Endothelial cell of umbilical vein (primary cell): Measurements from ENCODE around the gene ZNF670. TPM values are rescaled to one million over a fixed set of nuclear protein-coding genes. Genes with fewer than 3 reads are reported as not detected.

Experiments
- BruUV-seq: library from RNA; stranded (reverse); fragments of 400-500 nt; replicated peaks from 2 replicates; lab custom pipeline; 2021; lab: Mats Ljungman, UMichigan
- CTCF ChIA-PET: fragments of 300-600, 350-600 bp; sonication (Branson Sonifier 250); formaldehyde crosslinking; loops from one replicate; lab custom pipeline; 2021; ENCODE audit warnings: antibody characterized with exemption, inconsistent platforms; lab: Charles Lee
- POLR2A ChIA-PET: fragments of 300-600, 350-600 bp; sonication (Branson Sonifier 250); formaldehyde crosslinking; loops from one replicate; lab custom pipeline; 2021; ENCODE audit warnings: antibody characterized with exemption, inconsistent platforms; lab: Charles Lee
- DNase-seq: peaks from one replicate; pipeline ENCODE4 v3.0.0-alpha.2; 2011; ENCODE audit warnings: low read depth, low spot score
- FAIRE-seq: peaks from 2 replicates; lab custom pipeline; 2011; peaks lifted over from hg19 to GRCh38; lab: Jason Lieb, UNC
- H2AFZ ChIP-seq: 2 replicates; pipeline ENCODE4 v1.6.0; 2012; ENCODE audit warnings: low read depth, low read length, control low read depth, inconsistent platforms
- H3K27ac ChIP-seq: 2 replicates; pipeline ENCODE4 v1.5.1; 2011; ENCODE audit warnings: low read depth, mild to moderate bottlenecking, control low read depth, low read length, moderate library complexity; ENCODE audit not compliant: insufficient read depth
- H3K27me3 ChIP-seq, 2 experiments: 2 replicates each; pipeline versions ENCODE4 v1.6.0 to v1.6.1; 2011; ENCODE audit warnings: low read length in 2 of 2, mixed read lengths in 1 of 2; ENCODE audit not compliant: control insufficient read depth in 2 of 2, insufficient read depth in 2 of 2
- H3K36me3 ChIP-seq, 2 experiments: 2 replicates in 1 of 2; 3 replicates in 1 of 2; pipeline ENCODE4 v1.5.1; 2011; ENCODE audit warnings: low read length in 2 of 2, mild to moderate bottlenecking in 1 of 2, moderate library complexity in 1 of 2; ENCODE audit not compliant: control insufficient read depth in 2 of 2, insufficient read depth in 2 of 2; ENCODE audit errors: extremely low read depth in 1 of 2
- H3K4me1 ChIP-seq: 3 replicates; pipeline ENCODE4 v1.5.1; 2011; ENCODE audit warnings: mild to moderate bottlenecking, low read length; ENCODE audit not compliant: control insufficient read depth, insufficient read depth; ENCODE audit errors: extremely low read depth
- H3K4me2 ChIP-seq: 2 replicates; pipeline ENCODE4 v1.6.1; 2011; ENCODE audit warnings: low read length, control low read depth, mixed read lengths; ENCODE audit not compliant: insufficient read depth
- H3K4me3 ChIP-seq, 3 experiments: fragments of 200-600 bp in 1 of 3; sonication (generic), shearing (Covaris generic) in 1 of 3; replicated peaks in 1 of 3; 2 replicates each; pipeline ENCODE4 v1.5.1; 2011 to 2016; ENCODE audit warnings: control low read depth in 3 of 3, low read length in 3 of 3, mild to moderate bottlenecking in 2 of 3, inconsistent platforms in 1 of 3, low read depth in 1 of 3, moderate library complexity in 1 of 3; ENCODE audit not compliant: insufficient read depth in 1 of 3
- H3K79me2 ChIP-seq: 2 replicates; pipeline ENCODE4 v1.6.0; 2012; ENCODE audit warnings: low read length, inconsistent platforms; ENCODE audit not compliant: control insufficient read depth, insufficient read depth
- H3K9ac ChIP-seq: replicated peaks from 2 replicates; pipeline ENCODE3; 2011; ENCODE audit warnings: low read length, control low read depth; ENCODE audit not compliant: insufficient read depth; ENCODE audit errors: extremely low read depth
- H3K9me1 ChIP-seq: replicated peaks from 3 replicates; pipeline ENCODE4 v1.6.0; 2011; ENCODE audit warnings: mild to moderate bottlenecking, low read length; ENCODE audit not compliant: control insufficient read depth, insufficient read depth; ENCODE audit errors: extremely low read depth
- H3K9me3 ChIP-seq: replicated peaks from 2 replicates; pipeline ENCODE4 v1.5.1; 2012; ENCODE audit warnings: low read length, inconsistent platforms; ENCODE audit not compliant: control insufficient read depth, insufficient read depth
- H4K20me1 ChIP-seq: replicated peaks from 2 replicates; pipeline ENCODE3; 2011; ENCODE audit warnings: mild to moderate bottlenecking, low read length; ENCODE audit not compliant: control insufficient read depth, insufficient read depth; ENCODE audit errors: extremely low read depth
- EZH2 ChIP-seq: IDR thresholded peaks from 2 replicates; pipeline ENCODE4 v1.6.1; 2012; ENCODE audit warnings: borderline replicate concordance, low read depth, mild to moderate bottlenecking, moderate library complexity, low read length, inconsistent platforms; ENCODE audit not compliant: severe bottlenecking
- FOS ChIP-seq: IDR thresholded peaks from 2 replicates; pipeline ENCODE4 v1.6.1; 2011; ENCODE audit warnings: mild to moderate bottlenecking, low read length, moderate library complexity, borderline replicate concordance; ENCODE audit not compliant: insufficient read depth
- GATA2 ChIP-seq: IDR thresholded peaks from 2 replicates; pipeline ENCODE4 v1.7.0; 2011; ENCODE audit warnings: low read depth, mild to moderate bottlenecking, moderate library complexity, mixed read lengths, low read length; ENCODE audit not compliant: insufficient read length, insufficient read depth
- JUN ChIP-seq: IDR thresholded peaks from 2 replicates; pipeline ENCODE4 v1.6.1; 2011; ENCODE audit warnings: borderline replicate concordance, low read depth; ENCODE audit not compliant: insufficient read length, insufficient read depth
- MYC ChIP-seq: IDR thresholded peaks from one replicate; pipeline ENCODE4 v1.6.1; 2011; ENCODE audit warnings: mild to moderate bottlenecking, low read depth, low read length
- POLR2A ChIP-seq: IDR thresholded peaks from 2 replicates; pipeline ENCODE4 v1.6.1; 2012; ENCODE audit warnings: low read depth, mild to moderate bottlenecking, control low read depth, low read length
- POLR2AphosphoS5 ChIP-seq: IDR thresholded peaks from 2 replicates; pipeline ENCODE4 v1.6.1; 2012; ENCODE audit warnings: low read depth, mild to moderate bottlenecking, control low read depth, low read length, moderate library complexity; ENCODE audit not compliant: insufficient read depth
- dilution Hi-C: fragments of 300-500 bp; cut with MboI; formaldehyde crosslinking; loops from one replicate; pipeline ENCODE4 v1.15.0; 2019; ENCODE audit warnings: low sequenced_read_pairs; ENCODE audit not compliant: extremely low pct_ligation_motif_present
- intact Hi-C: fragments of 100-400 bp; cut with micrococcal nuclease; formaldehyde crosslinking; loops from one replicate; pipeline ENCODE4 v1.10.0; 2022
- polyA plus RNA-seq, 4 experiments: library from polyadenylated mRNA; depleted of rRNA in 3 of 4; stranded (reverse) in 3 of 4; unstranded in 1 of 4; fragments of >200 nt; gene quantifications; 2 replicates each; pipeline versions ENCODE4 v1.2.1 to v1.2.3, GENCODE V29; 2011 to 2012; ENCODE audit warnings: missing spikeins in 1 of 4
- total RNA-seq: library from RNA; stranded (reverse); gene quantifications from 2 replicates; pipeline ENCODE4 v1.2.3, GENCODE V29; 2021
- TF ChIP-seq, protein P1 (sequence below), 2 donors: IDR thresholded peaks; 1 replicate in 1 of 2; 2 replicates in 1 of 2; pipeline ENCODE4 v1.5.1; 2011; ENCODE audit warnings: low read length in 2 of 2, mild to moderate bottlenecking in 2 of 2, moderate library complexity in 2 of 2, control low read depth in 1 of 2, inconsistent platforms in 1 of 2, low read depth in 1 of 2; ENCODE audit not compliant: insufficient read depth in 1 of 2; ENCODE audit errors: extremely low read depth in 1 of 2
- TF ChIP-seq, protein P2 (sequence below): IDR thresholded peaks from 2 replicates; pipeline ENCODE4 v1.6.1; 2011; ENCODE audit not compliant: insufficient read depth, insufficient read length

The ZNF670 gene
- total and polyA plus RNA-seq, 2 donors (not counting 3 experiments of a cell fraction or from before 2014, with no cell fraction given) = 1.3 to 5.2 TPM

DNA sequence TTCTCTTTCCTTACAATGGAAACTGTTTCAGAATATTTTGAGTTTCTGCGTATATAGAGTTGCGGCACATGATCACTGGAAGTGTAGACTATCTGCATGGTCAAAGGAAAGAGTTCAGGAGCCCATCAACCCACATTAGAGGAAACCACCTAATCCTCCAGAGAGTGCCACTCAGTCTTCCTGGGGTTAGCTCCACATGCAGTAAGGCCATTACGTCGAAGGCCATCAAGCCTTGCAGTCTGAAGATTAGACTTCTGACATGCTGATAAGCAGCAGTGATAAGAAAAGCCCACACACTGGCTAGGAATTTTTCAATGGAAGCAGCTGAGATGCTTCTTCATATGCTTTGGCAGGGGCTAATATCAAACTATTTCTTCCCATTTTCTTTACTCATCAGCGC lies 17.9 kb upstream of the ZNF670 start:
- dilution Hi-C loops = no loop called here
- no peak overlapping the region for H3K27ac ChIP-seq

DNA sequence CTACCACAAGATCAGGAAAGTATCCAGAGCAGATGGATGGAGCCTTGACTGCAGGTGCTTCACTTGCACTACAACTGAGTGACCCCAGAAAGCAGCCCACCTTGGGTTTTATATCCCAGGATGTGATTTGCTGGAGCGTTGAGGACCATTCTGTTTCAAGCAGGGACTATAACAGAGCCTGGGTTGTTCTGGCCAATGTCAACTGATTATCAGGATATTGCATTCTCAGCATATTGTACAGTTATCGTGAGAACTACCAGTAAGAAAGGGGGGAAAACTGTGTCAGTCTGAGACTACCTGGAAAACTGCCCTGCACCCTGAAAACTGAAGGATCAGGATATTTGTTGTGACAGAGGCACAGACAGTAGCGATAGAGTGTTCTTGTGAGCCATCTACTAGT lies 17.5 kb upstream of the ZNF670 start:
- Histone ChIP-seq H3K4me1 (no peaks in the 10 kb centered on the region), H3K27ac (no peak overlapping the region), H3K9me3 (peaks cover 9% of the 10 kb centered on the region), H3K9me1 (no peaks in the 10 kb centered on the region), H3K4me2 (no peak overlapping the region), H4K20me1 (no peaks in the 10 kb centered on the region), H3K36me3 (peaks cover 10% of the 10 kb centered on the region in 2 experiments), H2AFZ (no peak overlapping the region), H3K9ac (no peak overlapping the region), H3K4me3 (no peak overlapping the region), H3K79me2 (no peaks in the 10 kb centered on the region), H3K27me3 (no peaks in the 10 kb centered on the region)
- no peak for TF ChIP-seq POLR2A
- TF ChIP-seq, protein P1, sequence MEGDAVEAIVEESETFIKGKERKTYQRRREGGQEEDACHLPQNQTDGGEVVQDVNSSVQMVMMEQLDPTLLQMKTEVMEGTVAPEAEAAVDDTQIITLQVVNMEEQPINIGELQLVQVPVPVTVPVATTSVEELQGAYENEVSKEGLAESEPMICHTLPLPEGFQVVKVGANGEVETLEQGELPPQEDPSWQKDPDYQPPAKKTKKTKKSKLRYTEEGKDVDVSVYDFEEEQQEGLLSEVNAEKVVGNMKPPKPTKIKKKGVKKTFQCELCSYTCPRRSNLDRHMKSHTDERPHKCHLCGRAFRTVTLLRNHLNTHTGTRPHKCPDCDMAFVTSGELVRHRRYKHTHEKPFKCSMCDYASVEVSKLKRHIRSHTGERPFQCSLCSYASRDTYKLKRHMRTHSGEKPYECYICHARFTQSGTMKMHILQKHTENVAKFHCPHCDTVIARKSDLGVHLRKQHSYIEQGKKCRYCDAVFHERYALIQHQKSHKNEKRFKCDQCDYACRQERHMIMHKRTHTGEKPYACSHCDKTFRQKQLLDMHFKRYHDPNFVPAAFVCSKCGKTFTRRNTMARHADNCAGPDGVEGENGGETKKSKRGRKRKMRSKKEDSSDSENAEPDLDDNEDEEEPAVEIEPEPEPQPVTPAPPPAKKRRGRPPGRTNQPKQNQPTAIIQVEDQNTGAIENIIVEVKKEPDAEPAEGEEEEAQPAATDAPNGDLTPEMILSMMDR (IDR thresholded peaks at IDR 0.05; ENCODE audit: extremely low read depth in 1 of 2, insufficient read depth in 1 of 2, low read depth in 1 of 2, low read length in 2 of 2) = no peak
- no peak for TF ChIP-seq MYC
- TF ChIP-seq EZH2 = no peak
- no peak for TF ChIP-seq GATA2
- TF ChIP-seq FOS = no peak
- TF ChIP-seq JUN = no peak
- TF ChIP-seq, protein P2, sequence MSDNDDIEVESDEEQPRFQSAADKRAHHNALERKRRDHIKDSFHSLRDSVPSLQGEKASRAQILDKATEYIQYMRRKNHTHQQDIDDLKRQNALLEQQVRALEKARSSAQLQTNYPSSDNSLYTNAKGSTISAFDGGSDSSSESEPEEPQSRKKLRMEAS = no peak
- no peak for TF ChIP-seq POLR2AphosphoS5
- FAIRE-seq (no peak), DNase-seq (no peak)
- ChIA-PET POLR2A (no interaction called here), CTCF (no interaction called here)
- dilution Hi-C loops = no loop called here
- no TSS peak for BruUV-seq
- intact Hi-C loops = no loop called here

More for the DNA sequence above, 17.9 kb upstream of the ZNF670 start:
- BruUV-seq = no TSS peak
- FAIRE-seq (no peak), DNase-seq (no peak)
- H4K20me1 ChIP-seq = no peaks in the 10 kb centered on the region
- no peaks in the 10 kb centered on the region for H3K4me1 ChIP-seq
- ChIA-PET POLR2A (no interaction called here), CTCF (no interaction called here)
- H3K4me2 ChIP-seq = no peak overlapping the region
- no peaks in the 10 kb centered on the region for H3K79me2 ChIP-seq
- no peaks in the 10 kb centered on the region for H3K27me3 ChIP-seq
- no peak overlapping the region for H3K9ac ChIP-seq
- H3K9me3 ChIP-seq = peaks cover 10% of the 10 kb centered on the region
- no peak overlapping the region for H2AFZ ChIP-seq
- no peaks in the 10 kb centered on the region for H3K9me1 ChIP-seq
- intact Hi-C loops = no loop called here
- no peak for TF ChIP-seq GATA2
- TF ChIP-seq, protein P2 = no peak
- no peak for TF ChIP-seq POLR2A
- no peak for TF ChIP-seq EZH2
- TF ChIP-seq POLR2AphosphoS5 = no peak
- TF ChIP-seq JUN = no peak
- TF ChIP-seq MYC = no peak
- H3K4me3 ChIP-seq = no peak overlapping the region
- peaks cover 10 to 13% of the 10 kb centered on the region in 2 experiments for H3K36me3 ChIP-seq
